Upper lobe of right lung (tissue), 1 donor: ENCODE measurements around the gene EDN2. TPM values are rescaled to one million over a fixed set of nuclear protein-coding genes. Genes with fewer than 3 reads are reported as not detected.

ENCODE experiments used
- ATAC-seq: fragments of 200-7000 bp; cut with Tn5 transposase; one replicate; pipeline ENCODE4 v1.9.1; 2020; ENCODE audit warnings: mild to moderate bottlenecking, moderate library complexity
- DNase-seq: peaks from one replicate; pipeline ENCODE4 v3.0.0-alpha.2; 2020
- H3K27ac ChIP-seq: fragments of 200-600 bp; one replicate; pipeline ENCODE4 v1.8.0; 2022
- H3K27me3 ChIP-seq: fragments of 200-600 bp; one replicate; pipeline ENCODE4 v1.8.0; 2022; ENCODE audit warnings: mild to moderate bottlenecking
- H3K36me3 ChIP-seq: fragments of 200-600 bp; one replicate; pipeline ENCODE4 v1.8.0; 2022
- H3K4me1 ChIP-seq: fragments of 200-600 bp; one replicate; pipeline ENCODE4 v1.8.0; 2022
- H3K4me3 ChIP-seq: fragments of 200-600 bp; one replicate; pipeline ENCODE4 v1.8.0; 2022; ENCODE audit warnings: mild to moderate bottlenecking
- H3K9me3 ChIP-seq: fragments of 200-600 bp; one replicate; pipeline ENCODE4 v1.8.0; 2022
- intact Hi-C: fragments of 100-400 bp; cut with DNase I; formaldehyde crosslinking; loops from one replicate; pipeline ENCODE4 v1.11.0; 2022
- total RNA-seq: library from RNA; stranded (reverse); fragmentation: NEBNext Ultra II Directional; extraction: Animal tissue kit (Norgen Biotek cat#: 25700); gene quantifications from one replicate; pipeline ENCODE4 v1.2.1, GENCODE V29; 2021
- TF ChIP-seq, protein P1 (sequence below): fragments of 200-600 bp; IDR thresholded peaks from one replicate; pipeline ENCODE4 v1.8.0; 2022; ENCODE audit warnings: antibody characterized with exemption
- donor health status: DM: no; HTN: yes; CAD: no; lungs with severe emphysema.

Gene EDN2
- total RNA-seq, 1 donor from 2014 or later: not detected

DNA sequence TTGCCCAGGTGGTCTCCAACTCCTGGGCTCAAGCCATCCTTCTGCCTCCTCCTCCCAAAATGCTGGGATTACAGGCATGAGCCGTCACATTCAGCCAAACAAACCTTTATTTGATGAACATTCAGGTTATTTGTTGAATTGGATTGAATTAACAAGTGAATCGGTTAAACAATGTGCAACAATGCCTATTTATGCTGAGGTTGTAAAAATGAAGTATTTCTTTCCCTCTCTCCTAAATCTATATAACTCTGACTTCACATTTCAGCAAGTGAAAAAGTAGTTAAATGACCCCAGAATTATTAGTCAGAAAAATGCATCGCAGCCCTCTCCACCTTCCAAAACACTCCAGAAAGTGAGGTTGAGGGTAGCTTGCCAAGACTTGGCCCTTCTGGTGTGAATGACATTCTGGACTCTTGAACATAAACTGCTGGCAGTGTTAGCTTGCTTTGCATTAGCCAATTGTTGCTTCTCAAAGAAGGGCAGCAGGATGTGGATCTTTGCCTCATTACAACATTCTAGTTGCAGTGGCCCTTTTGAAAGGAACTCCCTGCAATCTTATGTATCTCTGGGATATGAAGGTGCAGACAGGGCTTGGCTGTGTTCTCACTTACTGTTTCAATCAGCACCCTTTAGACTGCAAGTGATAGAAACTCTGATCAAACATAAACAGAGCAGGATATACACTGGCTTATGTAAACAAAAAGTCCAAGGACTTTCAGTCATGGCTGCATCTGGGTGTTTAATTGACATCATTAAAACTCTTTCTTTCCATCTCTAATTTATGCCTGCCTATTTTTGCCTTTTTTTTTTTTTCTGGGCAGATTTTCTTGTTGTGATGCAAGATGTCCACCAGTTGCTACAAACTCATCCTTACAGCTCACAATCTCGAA, 22.4 kb downstream of the EDN2 start:
- no peaks in the 10 kb centered on the region for H3K36me3 ChIP-seq
- H3K27ac ChIP-seq: no peak overlapping the region
- DNase-seq (no peak), ATAC-seq (peak; percentile 58)
- H3K4me1 ChIP-seq: no peaks in the 10 kb centered on the region
- no peaks in the 10 kb centered on the region for H3K9me3 ChIP-seq
- H3K27me3 ChIP-seq: no peaks in the 10 kb centered on the region
- H3K4me3 ChIP-seq: no peak overlapping the region
- TF ChIP-seq, protein P1, sequence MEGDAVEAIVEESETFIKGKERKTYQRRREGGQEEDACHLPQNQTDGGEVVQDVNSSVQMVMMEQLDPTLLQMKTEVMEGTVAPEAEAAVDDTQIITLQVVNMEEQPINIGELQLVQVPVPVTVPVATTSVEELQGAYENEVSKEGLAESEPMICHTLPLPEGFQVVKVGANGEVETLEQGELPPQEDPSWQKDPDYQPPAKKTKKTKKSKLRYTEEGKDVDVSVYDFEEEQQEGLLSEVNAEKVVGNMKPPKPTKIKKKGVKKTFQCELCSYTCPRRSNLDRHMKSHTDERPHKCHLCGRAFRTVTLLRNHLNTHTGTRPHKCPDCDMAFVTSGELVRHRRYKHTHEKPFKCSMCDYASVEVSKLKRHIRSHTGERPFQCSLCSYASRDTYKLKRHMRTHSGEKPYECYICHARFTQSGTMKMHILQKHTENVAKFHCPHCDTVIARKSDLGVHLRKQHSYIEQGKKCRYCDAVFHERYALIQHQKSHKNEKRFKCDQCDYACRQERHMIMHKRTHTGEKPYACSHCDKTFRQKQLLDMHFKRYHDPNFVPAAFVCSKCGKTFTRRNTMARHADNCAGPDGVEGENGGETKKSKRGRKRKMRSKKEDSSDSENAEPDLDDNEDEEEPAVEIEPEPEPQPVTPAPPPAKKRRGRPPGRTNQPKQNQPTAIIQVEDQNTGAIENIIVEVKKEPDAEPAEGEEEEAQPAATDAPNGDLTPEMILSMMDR: no peak
- intact Hi-C loops: no loop called here

DNA sequence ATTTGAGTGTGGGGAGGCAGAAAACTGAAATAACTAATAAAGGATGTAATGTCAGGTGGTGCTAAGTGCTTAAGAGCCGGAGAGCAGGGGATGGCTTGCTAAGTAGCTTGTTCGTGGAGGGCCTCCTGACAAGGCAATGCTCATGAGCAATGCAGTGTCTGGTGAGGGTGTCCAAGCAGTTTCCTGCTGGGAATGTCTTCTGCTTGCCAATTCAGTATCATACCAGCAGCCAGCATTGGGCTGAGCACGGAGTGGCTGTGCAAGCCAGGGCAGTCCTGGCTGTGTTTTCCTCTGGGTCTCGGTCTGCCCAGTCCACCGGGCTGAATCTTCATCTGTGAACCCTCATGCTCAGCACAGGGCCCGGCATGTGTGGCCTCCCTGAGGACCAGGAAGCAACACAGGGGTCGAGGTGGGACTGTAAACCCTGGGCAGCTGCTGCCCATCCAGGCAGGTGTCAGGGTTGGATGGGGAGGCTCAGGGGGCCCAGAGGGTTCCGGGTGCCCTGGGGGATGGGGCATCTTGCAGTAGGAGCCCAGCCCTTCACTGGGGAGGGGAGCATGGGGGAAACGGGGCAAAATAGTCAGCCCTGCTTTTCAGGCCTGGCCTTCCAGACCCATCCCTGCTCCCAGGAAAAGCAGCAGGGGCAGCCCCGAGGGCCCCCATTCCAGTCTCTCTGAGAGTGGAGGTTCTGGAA, 27.5 kb downstream of the EDN2 start:
- H3K4me3 ChIP-seq: no peak overlapping the region
- no peaks in the 10 kb centered on the region for H3K36me3 ChIP-seq
- no peaks in the 10 kb centered on the region for H3K9me3 ChIP-seq
- no peaks in the 10 kb centered on the region for H3K27me3 ChIP-seq
- no peak overlapping the region for H3K27ac ChIP-seq
- no peak for ATAC-seq
- TF ChIP-seq, protein P1: no peak
- no peaks in the 10 kb centered on the region for H3K4me1 ChIP-seq
- intact Hi-C loops: no loop called here
- no peak for DNase-seq

DNA sequence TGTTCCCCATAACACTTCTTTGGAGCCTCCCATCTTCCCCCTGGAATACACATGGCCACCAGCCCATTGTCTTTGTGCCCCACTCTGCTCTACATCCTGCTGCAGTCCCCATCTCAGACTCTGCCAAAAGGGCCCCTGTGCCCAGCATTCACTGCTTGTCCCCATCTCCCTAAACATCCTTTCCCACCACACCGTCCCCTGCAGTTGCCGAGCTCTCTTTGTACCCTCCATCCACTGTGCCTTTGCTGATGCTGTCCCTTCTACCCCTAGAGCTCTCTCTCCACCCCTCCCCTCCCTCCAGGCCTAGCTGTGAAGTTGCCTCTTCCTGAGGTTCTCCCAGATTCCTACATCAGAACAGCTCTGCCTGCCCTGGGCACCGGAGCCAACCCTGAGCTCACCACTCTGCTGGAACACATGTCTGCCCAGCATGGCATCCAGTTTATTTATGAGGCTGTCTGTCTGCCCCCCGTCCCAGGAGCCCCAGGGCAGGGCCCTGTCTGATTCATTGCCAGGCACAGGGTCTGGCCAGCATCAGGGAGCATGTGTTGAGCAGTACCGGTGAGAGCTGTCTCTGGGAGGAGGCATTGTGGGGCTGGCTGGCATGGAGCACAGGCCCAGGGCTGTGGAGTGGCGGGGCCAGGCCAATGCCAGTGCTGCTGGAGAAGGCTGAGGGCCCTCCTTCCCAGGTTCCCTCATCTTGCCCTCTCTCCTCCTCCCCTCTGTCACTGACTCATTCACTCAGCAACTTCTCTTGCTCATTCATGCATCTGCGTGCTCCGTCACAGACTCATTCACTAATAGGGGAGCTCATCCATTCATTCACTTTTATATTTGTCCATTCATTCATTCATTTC, 28.8 kb downstream of the EDN2 start:
- H3K4me3 ChIP-seq: no peak overlapping the region
- ATAC-seq: no peak
- no peaks in the 10 kb centered on the region for H3K36me3 ChIP-seq
- H3K4me1 ChIP-seq: no peaks in the 10 kb centered on the region
- no peak overlapping the region for H3K27ac ChIP-seq
- no peak for DNase-seq
- TF ChIP-seq, protein P1: no peak
- H3K9me3 ChIP-seq: no peaks in the 10 kb centered on the region
- intact Hi-C loops: no loop called here
- no peaks in the 10 kb centered on the region for H3K27me3 ChIP-seq

DNA sequence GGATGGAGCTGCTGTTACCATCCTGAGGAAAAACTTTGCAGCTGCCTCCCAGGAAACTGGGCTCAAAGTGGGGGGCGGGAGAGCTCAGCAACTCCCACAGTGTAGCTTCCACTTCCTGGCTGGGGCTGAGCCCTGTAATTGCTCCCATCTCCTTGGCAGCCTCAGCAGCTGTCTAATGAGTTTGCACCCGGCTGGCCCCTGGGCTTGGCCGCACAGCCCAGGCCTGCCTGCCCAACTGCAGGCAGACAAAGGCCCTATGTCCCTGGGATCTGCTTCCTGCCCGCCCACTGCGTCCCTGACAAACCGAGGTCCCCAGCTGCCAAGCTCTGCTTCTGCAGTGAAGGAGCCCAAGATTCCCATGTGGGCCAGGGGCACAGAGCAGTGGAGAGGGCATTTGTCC, 30.1 kb downstream of the EDN2 start:
- H3K27me3 ChIP-seq: no peaks in the 10 kb centered on the region
- peak; percentile 20 for ATAC-seq
- no peak overlapping the region for H3K4me3 ChIP-seq
- H3K9me3 ChIP-seq: no peaks in the 10 kb centered on the region
- H3K4me1 ChIP-seq: no peaks in the 10 kb centered on the region
- TF ChIP-seq, protein P1: no peak
- intact Hi-C loops: no loop called here
- H3K27ac ChIP-seq: no peak overlapping the region
- DNase-seq: no peak
- H3K36me3 ChIP-seq: no peaks in the 10 kb centered on the region

DNA sequence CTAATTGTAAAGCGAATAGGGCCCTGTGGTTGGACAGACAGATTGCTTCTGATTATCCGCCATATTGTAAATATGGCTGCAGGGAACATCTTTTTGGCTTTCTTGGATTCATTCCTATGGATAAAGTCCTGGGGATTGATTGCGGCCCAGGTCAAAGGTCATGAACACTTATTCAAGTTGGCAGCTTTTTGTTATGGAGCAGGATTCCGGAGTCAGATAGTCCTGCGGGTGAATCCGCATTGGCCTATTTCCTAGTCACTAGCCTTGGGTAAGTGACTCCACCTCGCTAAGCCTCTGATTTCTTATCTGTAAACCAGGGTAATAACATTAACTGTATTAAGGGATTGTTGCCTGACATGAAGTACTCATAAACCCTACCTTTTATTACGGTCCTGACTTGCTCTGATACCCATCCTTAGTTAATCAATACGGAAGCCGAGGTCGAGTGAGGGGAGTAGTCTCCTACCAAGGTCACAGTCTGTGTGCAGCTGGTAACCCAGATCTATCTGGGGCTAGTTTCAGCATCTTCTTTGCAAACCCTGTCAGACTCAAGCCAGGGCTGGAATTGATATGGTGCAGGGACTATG, 31.7 kb downstream of the EDN2 start:
- no peak for DNase-seq
- intact Hi-C loops: no loop called here

More for the DNA sequence above, 31.7 kb downstream of the EDN2 start:
- TF ChIP-seq, protein P1: no peak
- no peaks in the 10 kb centered on the region for H3K27me3 ChIP-seq
- no peak for ATAC-seq
- H3K4me3 ChIP-seq: no peak overlapping the region
- no peaks in the 10 kb centered on the region for H3K36me3 ChIP-seq
- H3K9me3 ChIP-seq: no peaks in the 10 kb centered on the region
- no peak overlapping the region for H3K27ac ChIP-seq
- no peaks in the 10 kb centered on the region for H3K4me1 ChIP-seq
